Transverse colon (tissue), 4 donors: ENCODE results near the gene RAMP1.

ENCODE experiments used
- CTCF ChIP-seq, 5 experiments: fragments of 200-600 bp in 3 of 5; fragments of 450-650 bp in 2 of 5; sonication (generic) in 3 of 5; IDR thresholded peaks; 1 replicate in 2 of 5; 2 replicates in 3 of 5; pipeline ENCODE4 v1.5.1; 2016 to 2017; ENCODE audit warnings: antibody characterized with exemption in 5 of 5, inconsistent platforms in 3 of 5, mild to moderate bottlenecking in 2 of 5, moderate library complexity in 1 of 5
- EP300 ChIP-seq: sonication (generic); formaldehyde crosslinking; IDR thresholded peaks from one replicate; pipeline ENCODE4 v1.6.1; 2017; ENCODE audit warnings: antibody characterized with exemption, low read depth
- POLR2A ChIP-seq: fragments of 450-650 bp; IDR thresholded peaks from one replicate; pipeline ENCODE4 v1.6.1; 2016; ENCODE audit warnings: antibody characterized with exemption, mild to moderate bottlenecking, moderate library complexity
- POLR2AphosphoS5 ChIP-seq, 3 donors: sonication (generic); formaldehyde crosslinking; IDR thresholded peaks; one replicate each; pipeline ENCODE4 v1.6.1; 2016; ENCODE audit warnings: antibody characterized with exemption in 3 of 3

GRCh38 chr2:237879991-237880560 lies 20.7 kb downstream of the RAMP1 start:
- no peak for TF ChIP-seq POLR2AphosphoS5 (IDR thresholded peaks at IDR 0.05)
- TF ChIP-seq CTCF (IDR thresholded peaks at IDR 0.05): no peak
- no peak for TF ChIP-seq POLR2A
- no peak for TF ChIP-seq EP300
